HUES48 (cell line): ENCODE data around the gene SVOP.
"Not testable (repeated sequence)": the region's sequence is repeated elsewhere in the genome, so short reads cannot be mapped to it uniquely, and the experiment has no call there.

Experiments used
- H3K27ac ChIP-seq: one replicate; pipeline ENCODE4 v1.7.0; 2013; ENCODE audit warnings: low read depth, low read length, inconsistent platforms
- H3K27me3 ChIP-seq: 2 replicates; pipeline ENCODE4 v1.6.1; 2013; ENCODE audit warnings: mild to moderate bottlenecking, low read length; ENCODE audit not compliant: control insufficient read depth, insufficient read depth
- H3K36me3 ChIP-seq: 2 replicates; pipeline ENCODE4 v1.6.1; 2013; ENCODE audit warnings: low read length; ENCODE audit not compliant: control insufficient read depth, insufficient read depth
- H3K4me1 ChIP-seq: 2 replicates; pipeline ENCODE4 v1.6.1; 2013; ENCODE audit warnings: mild to moderate bottlenecking, low read length; ENCODE audit not compliant: control insufficient read depth, insufficient read depth
- H3K4me3 ChIP-seq: 2 replicates; pipeline ENCODE4 v1.5.1; 2013; ENCODE audit warnings: mild to moderate bottlenecking, low read depth, low read length
- H3K9ac ChIP-seq: 2 replicates; pipeline ENCODE4 v1.6.1; 2013; ENCODE audit warnings: mild to moderate bottlenecking, low read depth, low read length, moderate library complexity
- H3K9me3 ChIP-seq: 2 replicates; pipeline ENCODE4 v1.6.1; 2013; ENCODE audit warnings: low read length; ENCODE audit not compliant: control insufficient read depth, insufficient read depth

Gene SVOP

GRCh38 chr12:108995370-108995992, 25.4 kb downstream of the SVOP start:
- Histone ChIP-seq H3K9me3 (peaks cover 6% of the 10 kb centered on the region; the same call in 1 of the 2 replicates), H3K4me1 (no peaks in the 10 kb centered on the region), H3K36me3 (no peaks in the 10 kb centered on the region), H3K9ac (no peak overlapping the region), H3K27me3 (no peaks in the 10 kb centered on the region), H3K4me3 (no peak overlapping the region), H3K27ac (no peak overlapping the region)

- H3K27ac ChIP-seq, H3K9me3 ChIP-seq, H3K4me3 ChIP-seq, H3K36me3 ChIP-seq, H3K27me3 ChIP-seq, H3K9ac ChIP-seq, H3K4me1 ChIP-seq: not testable (repeated sequence)
Measured at GRCh38 chr12:108990103-108990502, 30.8 kb downstream of the SVOP start.

GRCh38 chr12:108989376-108989775, 31.5 kb downstream of the SVOP start:
- no peaks in the 10 kb centered on the region for H3K4me1 ChIP-seq
- H3K36me3 ChIP-seq = no peaks in the 10 kb centered on the region
- no peak overlapping the region for H3K27ac ChIP-seq
- no peak overlapping the region for H3K4me3 ChIP-seq
- H3K27me3 ChIP-seq = no peaks in the 10 kb centered on the region
- H3K9me3 ChIP-seq = no peaks in the 10 kb centered on the region
- H3K9ac ChIP-seq = no peak overlapping the region

- 0 out of 2 replicates have a peak, but pooled peaks cover 4% of the 10 kb centered on the region for H3K9me3 ChIP-seq
- H3K4me1 ChIP-seq = no peaks in the 10 kb centered on the region
- H3K36me3 ChIP-seq = no peaks in the 10 kb centered on the region
- H3K9ac ChIP-seq = no peak overlapping the region
- H3K4me3 ChIP-seq = no peak overlapping the region
- H3K27me3 ChIP-seq = no peaks in the 10 kb centered on the region
- no peak overlapping the region for H3K27ac ChIP-seq
Measured at GRCh38 chr12:108985750-108986149, 35.1 kb downstream of the SVOP start.

- no peak overlapping the region for H3K4me3 ChIP-seq
- no peaks in the 10 kb centered on the region for H3K36me3 ChIP-seq
- H3K27ac ChIP-seq = no peak overlapping the region
- H3K9me3 ChIP-seq = 0 out of 2 replicates have a peak, but pooled peaks cover 4% of the 10 kb centered on the region
- no peaks in the 10 kb centered on the region for H3K27me3 ChIP-seq
- no peaks in the 10 kb centered on the region for H3K4me1 ChIP-seq
- no peak overlapping the region for H3K9ac ChIP-seq
Measured at GRCh38 chr12:108983227-108983626, 37.6 kb downstream of the SVOP start.

- Histone ChIP-seq H3K36me3 (no peaks in the 10 kb centered on the region), H3K27ac (no peak overlapping the region), H3K27me3 (no peaks in the 10 kb centered on the region), H3K9me3 (0 out of 2 replicates have a peak, but pooled peaks cover 4% of the 10 kb centered on the region), H3K4me3 (no peak overlapping the region), H3K9ac (no peak overlapping the region), H3K4me1 (no peaks in the 10 kb centered on the region)
Measured at GRCh38 chr12:108982621-108983219, 38.1 kb downstream of the SVOP start.

GRCh38 chr12:108981835-108982234, 39.0 kb downstream of the SVOP start:
- 0 out of 2 replicates have a peak, but pooled peaks cover 4% of the 10 kb centered on the region for H3K9me3 ChIP-seq
- H3K4me3 ChIP-seq = no peak overlapping the region
- no peaks in the 10 kb centered on the region for H3K4me1 ChIP-seq
- H3K27me3 ChIP-seq = no peaks in the 10 kb centered on the region
- H3K36me3 ChIP-seq = no peaks in the 10 kb centered on the region
- H3K27ac ChIP-seq = no peak overlapping the region
- no peak overlapping the region for H3K9ac ChIP-seq

- Histone ChIP-seq H3K4me3 (no peak overlapping the region), H3K36me3 (no peaks in the 10 kb centered on the region), H3K9me3 (0 out of 2 replicates have a peak, but pooled peaks cover 4% of the 10 kb centered on the region), H3K27ac (no peak overlapping the region), H3K27me3 (no peaks in the 10 kb centered on the region), H3K4me1 (no peaks in the 10 kb centered on the region), H3K9ac (no peak overlapping the region)
Measured at GRCh38 chr12:108980831-108981618, 39.8 kb downstream of the SVOP start.

- no peak overlapping the region for H3K4me3 ChIP-seq
- H3K9me3 ChIP-seq = 0 out of 2 replicates have a peak, but pooled peaks cover 4% of the 10 kb centered on the region
- no peaks in the 10 kb centered on the region for H3K4me1 ChIP-seq
- no peak overlapping the region for H3K9ac ChIP-seq
- no peaks in the 10 kb centered on the region for H3K36me3 ChIP-seq
- no peak overlapping the region for H3K27ac ChIP-seq
- no peaks in the 10 kb centered on the region for H3K27me3 ChIP-seq
Measured at GRCh38 chr12:108977360-108977759, 43.5 kb downstream of the SVOP start.

- Histone ChIP-seq H3K4me1 (no peaks in the 10 kb centered on the region), H3K9me3 (no peaks in the 10 kb centered on the region), H3K27ac (no peak overlapping the region), H3K27me3 (no peaks in the 10 kb centered on the region), H3K9ac (no peak overlapping the region), H3K4me3 (no peak overlapping the region), H3K36me3 (no peaks in the 10 kb centered on the region)
Measured at GRCh38 chr12:108975024-108975593, 45.8 kb downstream of the SVOP start.
